ENCODE data around the gene BACH2.

DNA sequence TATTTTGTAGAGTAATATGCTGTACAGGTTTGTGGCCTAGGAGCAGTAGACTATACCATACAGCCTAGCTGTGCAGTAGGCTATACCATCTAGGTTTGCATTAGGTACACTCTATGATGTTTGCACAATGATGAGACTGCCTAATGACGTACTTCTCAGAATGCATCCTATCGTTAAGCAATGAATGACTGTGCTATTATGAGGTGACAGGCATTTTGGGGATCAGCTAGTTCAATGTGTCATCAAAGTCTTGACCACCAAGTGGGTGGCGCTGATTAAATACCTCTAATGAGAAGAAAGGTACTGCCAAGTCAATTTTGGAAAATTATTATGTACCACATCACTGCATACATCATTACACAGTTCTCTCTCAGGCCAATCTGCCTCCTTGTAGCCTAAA, 190.2 kb downstream of the BACH2 start:
- TF ChIP-seq, protein P1, sequence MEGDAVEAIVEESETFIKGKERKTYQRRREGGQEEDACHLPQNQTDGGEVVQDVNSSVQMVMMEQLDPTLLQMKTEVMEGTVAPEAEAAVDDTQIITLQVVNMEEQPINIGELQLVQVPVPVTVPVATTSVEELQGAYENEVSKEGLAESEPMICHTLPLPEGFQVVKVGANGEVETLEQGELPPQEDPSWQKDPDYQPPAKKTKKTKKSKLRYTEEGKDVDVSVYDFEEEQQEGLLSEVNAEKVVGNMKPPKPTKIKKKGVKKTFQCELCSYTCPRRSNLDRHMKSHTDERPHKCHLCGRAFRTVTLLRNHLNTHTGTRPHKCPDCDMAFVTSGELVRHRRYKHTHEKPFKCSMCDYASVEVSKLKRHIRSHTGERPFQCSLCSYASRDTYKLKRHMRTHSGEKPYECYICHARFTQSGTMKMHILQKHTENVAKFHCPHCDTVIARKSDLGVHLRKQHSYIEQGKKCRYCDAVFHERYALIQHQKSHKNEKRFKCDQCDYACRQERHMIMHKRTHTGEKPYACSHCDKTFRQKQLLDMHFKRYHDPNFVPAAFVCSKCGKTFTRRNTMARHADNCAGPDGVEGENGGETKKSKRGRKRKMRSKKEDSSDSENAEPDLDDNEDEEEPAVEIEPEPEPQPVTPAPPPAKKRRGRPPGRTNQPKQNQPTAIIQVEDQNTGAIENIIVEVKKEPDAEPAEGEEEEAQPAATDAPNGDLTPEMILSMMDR (conservative IDR thresholded peaks at IDR 0.05 in 1 of 2, IDR thresholded peaks at IDR 0.05 in 1 of 2; ENCODE audit: low read depth in 1 of 2, low read length in 2 of 2) = no peak
- no peak for TF ChIP-seq EZH2 (IDR thresholded peaks at IDR 0.05; ENCODE audit: low read length, missing control alignments)

Data from fibroblast of lung (primary cell).